Subcutaneous abdominal adipose tissue (tissue), 5 donors: ENCODE data around the gene CDH3.

Source experiments
- H3K27ac ChIP-seq: one replicate; pipeline ENCODE4 v1.7.0; 2013; ENCODE audit warnings: low read depth, mild to moderate bottlenecking, inconsistent platforms, low read length, moderate library complexity
- H3K27me3 ChIP-seq, 5 donors: one replicate each; pipeline ENCODE4 v1.7.0; 2013; ENCODE audit warnings: low read length in 5 of 5, inconsistent platforms in 1 of 5; ENCODE audit not compliant: control insufficient read depth in 5 of 5, insufficient read depth in 4 of 5
- H3K36me3 ChIP-seq, 5 donors: one replicate each; pipeline ENCODE4 v1.7.0; 2013; ENCODE audit warnings: low read length in 5 of 5; ENCODE audit not compliant: control insufficient read depth in 5 of 5, insufficient read depth in 5 of 5
- H3K4me1 ChIP-seq, 5 donors: one replicate each; pipeline ENCODE4 v1.7.0; 2013; ENCODE audit warnings: low read length in 5 of 5, mild to moderate bottlenecking in 3 of 5, moderate library complexity in 1 of 5; ENCODE audit not compliant: control insufficient read depth in 5 of 5, insufficient read depth in 5 of 5
- H3K4me3 ChIP-seq, 5 donors: one replicate each; pipeline ENCODE4 v1.7.0; 2013; ENCODE audit warnings: low read length in 5 of 5, low read depth in 1 of 5
- H3K9ac ChIP-seq, 5 donors: one replicate each; pipeline ENCODE4 v1.7.0; 2013; ENCODE audit warnings: low read length in 5 of 5, mild to moderate bottlenecking in 4 of 5, moderate library complexity in 3 of 5
- H3K9me3 ChIP-seq, 5 donors: one replicate each; pipeline ENCODE4 v1.7.0; 2013; ENCODE audit warnings: low read length in 5 of 5; ENCODE audit not compliant: control insufficient read depth in 5 of 5
- donor health status: healthy.
- donor health status: healthy.
- donor health status: healthy.
- donor health status: healthy.
- donor health status: healthy.

Gene CDH3

DNA sequence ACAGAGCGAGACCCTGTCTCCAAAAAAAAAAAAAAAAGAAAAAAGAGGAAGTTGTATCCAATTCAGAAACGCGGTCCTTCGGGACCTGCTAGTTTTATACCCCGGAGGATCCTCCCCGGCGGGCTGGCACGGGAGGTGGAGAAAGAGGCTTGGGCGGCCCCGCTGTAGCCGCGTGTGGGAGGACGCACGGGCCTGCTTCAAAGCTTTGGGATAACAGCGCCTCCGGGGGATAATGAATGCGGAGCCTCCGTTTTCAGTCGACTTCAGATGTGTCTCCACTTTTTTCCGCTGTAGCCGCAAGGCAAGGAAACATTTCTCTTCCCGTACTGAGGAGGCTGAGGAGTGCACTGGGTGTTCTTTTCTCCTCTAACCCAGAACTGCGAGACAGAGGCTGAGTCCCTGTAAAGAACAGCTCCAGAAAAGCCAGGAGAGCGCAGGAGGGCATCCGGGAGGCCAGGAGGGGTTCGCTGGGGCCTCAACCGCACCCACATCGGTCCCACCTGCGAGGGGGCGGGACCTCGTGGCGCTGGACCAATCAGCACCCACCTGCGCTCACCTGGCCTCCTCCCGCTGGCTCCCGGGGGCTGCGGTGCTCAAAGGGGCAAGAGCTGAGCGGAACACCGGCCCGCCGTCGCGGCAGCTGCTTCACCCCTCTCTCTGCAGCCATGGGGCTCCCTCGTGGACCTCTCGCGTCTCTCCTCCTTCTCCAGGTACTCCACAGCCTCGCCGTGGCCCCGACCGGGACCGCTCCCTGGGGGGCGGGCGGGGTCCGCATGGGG, at the start of gene CDH3:
Gene CDH3 (plus strand): TSS at position 596 of the 779 bp plus-strand sequence. CDS start 70 bp downstream, at position 666.
- Histone ChIP-seq H3K27me3 (peaks cover 42 to 70% (median 60%) of the 10 kb centered on the region in 5 donors), H3K36me3 (no peaks in the 10 kb centered on the region), H3K4me1 (peaks cover 0 to 28% (median 16%) of the 10 kb centered on the region in 5 donors), H3K27ac (no peak within 1 kb of the TSS), H3K9ac (no peak within 1 kb of the TSS), H3K9me3 (no peaks in the 10 kb centered on the region), H3K4me3 (peak within 1 kb of the TSS in 2 of 5 donors; percentile 40 to 42)

DNA sequence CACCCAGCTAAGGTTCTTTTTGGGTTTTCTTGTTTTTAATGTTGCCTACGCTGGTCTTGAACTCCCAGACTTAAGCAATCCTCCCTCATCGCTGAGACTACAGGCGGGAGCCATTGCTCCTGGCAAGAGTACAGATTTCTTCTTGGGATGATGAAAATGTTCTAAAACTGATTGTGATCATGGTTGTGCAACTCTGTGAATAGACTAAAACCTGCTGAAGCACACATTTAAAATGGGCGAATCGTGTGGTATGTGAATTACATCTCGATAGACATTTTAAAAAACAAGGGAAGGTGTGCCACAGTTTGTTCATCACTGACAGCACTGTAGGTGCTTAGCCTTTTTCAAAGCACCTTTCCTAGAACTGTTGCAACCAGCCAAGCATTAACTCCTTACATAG, 48.8 kb upstream of the CDH3 start:
- Histone ChIP-seq H3K9me3 (no peaks in the 10 kb centered on the region), H3K4me3 (no peak overlapping the region), H3K9ac (no peak overlapping the region), H3K4me1 (no peaks in the 10 kb centered on the region), H3K36me3 (no peaks in the 10 kb centered on the region), H3K27me3 (no peaks in the 10 kb centered on the region), H3K27ac (no peak overlapping the region)

DNA sequence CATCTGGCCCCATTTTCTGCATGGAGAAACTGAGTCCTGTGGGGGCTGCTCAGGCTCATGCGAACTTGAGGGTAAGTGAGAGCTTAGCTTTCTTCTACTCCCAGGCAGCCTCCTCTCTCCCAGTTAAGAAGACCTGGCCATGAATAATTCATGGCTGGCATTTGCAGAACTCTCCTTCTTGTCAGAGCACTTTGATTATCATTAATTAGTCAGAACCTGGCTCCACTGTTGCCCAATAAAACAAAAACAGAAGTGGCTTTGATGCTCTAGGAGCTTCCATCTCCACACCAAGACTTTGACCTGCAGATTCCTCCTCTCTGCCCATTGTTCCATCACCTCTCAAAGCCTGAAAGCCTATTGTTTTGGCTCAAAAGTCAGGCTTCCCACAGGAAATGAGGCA, 45.5 kb upstream of the CDH3 start:
- no peak overlapping the region for H3K4me3 ChIP-seq
- H3K9me3 ChIP-seq, result no peaks in the 10 kb centered on the region

DNA sequence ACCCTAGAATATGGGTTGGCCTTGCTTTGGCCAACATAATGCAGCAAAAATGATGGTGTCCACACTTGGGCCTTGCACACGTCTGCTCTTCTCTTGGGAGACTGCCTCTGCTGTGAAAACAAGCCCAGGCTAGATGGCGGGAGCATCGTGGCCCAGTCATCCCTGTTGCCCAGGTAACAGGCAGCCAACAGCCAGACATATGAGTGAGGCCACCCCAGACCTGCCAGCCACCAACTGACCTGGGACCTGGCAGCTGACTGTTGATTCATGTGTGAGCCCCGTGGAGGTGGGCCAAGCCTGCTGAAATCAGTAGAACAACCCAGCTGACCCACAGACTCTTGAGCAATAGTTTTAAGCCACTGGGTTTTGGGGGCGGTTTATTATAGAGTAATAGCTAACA, 39.4 kb upstream of the CDH3 start:
- H3K36me3 ChIP-seq, result no peaks in the 10 kb centered on the region
- H3K4me3 ChIP-seq, result no peak overlapping the region
- no peaks in the 10 kb centered on the region for H3K4me1 ChIP-seq
- H3K27me3 ChIP-seq, result no peaks in the 10 kb centered on the region
- no peak overlapping the region for H3K9ac ChIP-seq
- no peak overlapping the region for H3K27ac ChIP-seq
- H3K9me3 ChIP-seq, result peaks cover 0 to 2% (median 0%) of the 10 kb centered on the region in 5 donors

More for the DNA sequence above, 45.5 kb upstream of the CDH3 start:
- Histone ChIP-seq H3K27ac (no peak overlapping the region), H3K4me1 (no peaks in the 10 kb centered on the region), H3K27me3 (no peaks in the 10 kb centered on the region), H3K36me3 (no peaks in the 10 kb centered on the region), H3K9ac (no peak overlapping the region)

DNA sequence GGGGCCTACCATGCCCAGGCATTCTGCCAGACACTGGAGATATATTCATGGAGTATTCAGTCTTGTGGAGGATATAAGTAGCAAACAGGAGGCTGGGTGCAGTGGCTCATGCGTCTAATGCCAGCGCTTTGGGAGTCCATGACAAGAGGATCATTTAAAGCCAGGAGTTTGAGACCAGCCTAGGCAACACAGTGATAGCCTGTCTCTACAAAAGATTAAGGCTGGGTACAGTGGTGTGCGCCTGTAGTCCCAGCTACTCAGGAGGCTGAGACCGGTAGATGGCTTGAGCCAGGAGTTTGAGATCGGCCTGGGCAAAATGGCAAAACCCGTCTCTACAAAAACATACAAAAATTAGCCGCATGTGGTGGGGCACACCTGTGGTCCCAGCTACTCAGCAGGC, 37.7 kb upstream of the CDH3 start:
- Histone ChIP-seq H3K27me3 (no peaks in the 10 kb centered on the region), H3K36me3 (no peaks in the 10 kb centered on the region), H3K4me3 (no peak overlapping the region), H3K4me1 (no peaks in the 10 kb centered on the region), H3K27ac (no peak overlapping the region), H3K9ac (no peak overlapping the region), H3K9me3 (peaks cover 0 to 2% (median under 1%) of the 10 kb centered on the region in 5 donors)

DNA sequence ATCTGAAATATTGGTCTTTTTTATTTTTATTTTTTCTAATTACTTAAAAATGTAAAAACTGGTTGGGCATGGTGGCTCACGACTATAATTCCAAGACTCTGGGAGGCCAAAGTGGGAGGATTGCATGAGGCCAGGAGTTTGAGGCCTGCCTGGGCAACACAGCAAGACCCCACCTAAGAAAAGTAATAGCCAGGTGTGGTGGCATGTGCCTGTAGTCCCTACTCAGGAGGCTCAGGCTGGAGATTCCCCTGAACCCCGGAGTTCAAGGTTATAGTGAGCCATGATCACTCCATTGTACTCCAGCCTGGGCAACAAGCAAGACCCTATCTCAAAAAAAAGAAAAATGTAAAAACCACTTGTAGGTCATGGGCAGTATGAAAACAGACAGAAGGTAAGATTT, 36.8 kb upstream of the CDH3 start:
- Histone ChIP-seq H3K36me3 (no peaks in the 10 kb centered on the region), H3K27me3 (no peaks in the 10 kb centered on the region), H3K9ac (no peak overlapping the region), H3K27ac (no peak overlapping the region), H3K4me1 (no peaks in the 10 kb centered on the region), H3K9me3 (peaks cover 0 to 9% (median 5%) of the 10 kb centered on the region in 5 donors), H3K4me3 (no peak overlapping the region)

DNA sequence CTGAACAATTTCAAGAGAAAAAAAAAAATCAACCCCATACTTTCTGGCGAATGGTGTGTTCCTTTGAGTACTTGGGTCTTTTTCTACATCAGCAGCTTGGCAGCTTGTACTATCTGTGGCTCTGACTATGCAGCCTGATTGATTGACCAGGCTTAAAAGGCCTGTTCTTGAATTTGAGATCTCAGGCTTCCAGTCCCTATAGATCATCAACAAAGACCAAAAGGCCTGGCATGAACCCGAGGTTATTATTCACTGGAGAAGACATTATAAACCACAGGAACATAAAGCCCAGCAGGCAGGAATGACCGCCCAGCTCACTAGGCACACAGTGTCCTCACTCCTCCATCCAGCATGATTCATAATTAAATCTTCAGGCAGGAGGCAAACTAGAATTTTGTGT, 32.1 kb upstream of the CDH3 start:
- Histone ChIP-seq H3K36me3 (no peaks in the 10 kb centered on the region), H3K27me3 (peaks cover 0 to 3% (median 0%) of the 10 kb centered on the region in 5 donors), H3K27ac (no peak overlapping the region), H3K9ac (no peak overlapping the region), H3K4me3 (no peak overlapping the region), H3K4me1 (no peaks in the 10 kb centered on the region), H3K9me3 (peaks cover 3 to 23% (median 20%) of the 10 kb centered on the region in 5 donors)

DNA sequence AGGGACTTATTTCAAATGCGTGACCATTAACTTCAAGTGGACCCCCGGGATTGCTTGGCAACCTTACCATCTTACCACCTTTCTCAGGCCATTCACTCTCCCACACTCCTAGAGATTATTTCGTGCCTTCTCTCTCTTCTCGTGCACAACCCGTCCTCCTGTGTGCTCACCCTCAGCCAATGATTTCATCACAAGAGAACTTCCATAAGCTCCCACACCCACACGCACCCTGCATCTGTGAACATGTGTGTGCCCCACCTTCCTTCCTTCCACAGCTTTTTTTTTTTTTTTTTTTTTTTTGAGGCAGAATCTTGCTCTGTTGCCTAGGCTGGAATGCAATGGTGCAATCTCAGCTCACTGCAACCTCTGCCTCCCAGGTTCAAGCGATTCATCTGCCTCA, 27.4 kb upstream of the CDH3 start:
- Histone ChIP-seq H3K9me3 (peaks cover 3 to 21% (median 15%) of the 10 kb centered on the region in 5 donors), H3K36me3 (no peaks in the 10 kb centered on the region), H3K4me1 (no peaks in the 10 kb centered on the region), H3K9ac (no peak overlapping the region), H3K4me3 (no peak overlapping the region), H3K27ac (no peak overlapping the region), H3K27me3 (peaks cover 0 to 3% (median 0%) of the 10 kb centered on the region in 5 donors)

DNA sequence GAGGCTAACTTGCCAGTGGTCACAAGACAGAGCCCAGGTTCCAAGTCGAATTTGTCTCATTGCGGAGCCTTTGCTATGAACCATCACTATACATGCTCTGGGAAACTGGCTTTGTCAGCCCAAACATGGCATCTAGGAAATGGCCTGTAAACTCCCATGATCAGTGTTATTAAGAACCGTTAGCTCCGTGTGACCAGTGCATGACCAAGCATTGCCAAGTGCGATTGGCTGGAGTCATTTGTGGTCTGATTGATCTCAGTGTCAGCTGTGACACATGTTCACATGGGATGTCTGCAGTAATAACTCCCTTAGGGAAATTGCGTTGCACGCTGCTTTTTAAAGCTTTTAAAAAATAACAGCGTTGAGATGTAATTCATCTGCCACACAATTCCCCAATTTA, 18.6 kb upstream of the CDH3 start:
- Histone ChIP-seq H3K4me1 (no peaks in the 10 kb centered on the region), H3K9ac (no peak overlapping the region), H3K9me3 (peaks cover 0 to 4% (median 0%) of the 10 kb centered on the region in 5 donors), H3K27me3 (peaks cover 0 to 2% (median 0%) of the 10 kb centered on the region in 5 donors), H3K36me3 (no peaks in the 10 kb centered on the region), H3K27ac (no peak overlapping the region), H3K4me3 (no peak overlapping the region)

DNA sequence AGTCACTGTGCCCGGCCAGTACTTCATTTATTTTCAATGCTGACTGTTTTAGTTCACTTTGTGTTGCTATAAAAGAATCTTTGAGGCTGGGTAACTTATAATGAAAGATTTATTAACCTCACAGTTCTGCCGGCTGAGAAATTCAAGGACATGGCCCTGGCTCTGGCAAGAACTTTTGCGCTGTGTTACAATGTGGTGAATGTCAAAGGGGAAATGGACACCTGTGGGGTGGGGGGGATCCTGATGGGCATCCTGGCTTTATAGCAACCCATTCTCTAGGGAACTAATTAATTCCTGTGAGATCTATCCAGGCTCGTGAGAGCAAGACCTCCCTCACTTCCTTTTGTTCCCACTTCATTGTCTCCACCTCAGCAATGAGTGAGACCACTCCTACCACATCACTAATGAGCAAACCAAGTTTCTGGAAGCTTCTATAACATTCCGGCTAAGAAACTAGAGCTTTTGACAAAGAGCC, 17.1 kb upstream of the CDH3 start:
- Histone ChIP-seq H3K36me3 (no peaks in the 10 kb centered on the region), H3K4me3 (no peak overlapping the region), H3K4me1 (no peaks in the 10 kb centered on the region), H3K9ac (no peak overlapping the region), H3K27me3 (peaks cover 0 to 2% (median 0%) of the 10 kb centered on the region in 5 donors), H3K27ac (no peak overlapping the region), H3K9me3 (peaks cover 0 to under 1% (median 0%) of the 10 kb centered on the region in 5 donors)
